ENCODE results near the gene CTDSP2. TPM values are rescaled to one million over a fixed set of nuclear protein-coding genes. Genes with fewer than 3 reads are reported as not detected.
"Not testable (repeated sequence)": the region's sequence is repeated elsewhere in the genome, so short reads cannot be mapped to it uniquely, and the experiment has no call there.

The CTDSP2 gene
- total and polyA plus RNA-seq, 8 donors = 28.4 to 152 (median 73.9) TPM

DNA sequence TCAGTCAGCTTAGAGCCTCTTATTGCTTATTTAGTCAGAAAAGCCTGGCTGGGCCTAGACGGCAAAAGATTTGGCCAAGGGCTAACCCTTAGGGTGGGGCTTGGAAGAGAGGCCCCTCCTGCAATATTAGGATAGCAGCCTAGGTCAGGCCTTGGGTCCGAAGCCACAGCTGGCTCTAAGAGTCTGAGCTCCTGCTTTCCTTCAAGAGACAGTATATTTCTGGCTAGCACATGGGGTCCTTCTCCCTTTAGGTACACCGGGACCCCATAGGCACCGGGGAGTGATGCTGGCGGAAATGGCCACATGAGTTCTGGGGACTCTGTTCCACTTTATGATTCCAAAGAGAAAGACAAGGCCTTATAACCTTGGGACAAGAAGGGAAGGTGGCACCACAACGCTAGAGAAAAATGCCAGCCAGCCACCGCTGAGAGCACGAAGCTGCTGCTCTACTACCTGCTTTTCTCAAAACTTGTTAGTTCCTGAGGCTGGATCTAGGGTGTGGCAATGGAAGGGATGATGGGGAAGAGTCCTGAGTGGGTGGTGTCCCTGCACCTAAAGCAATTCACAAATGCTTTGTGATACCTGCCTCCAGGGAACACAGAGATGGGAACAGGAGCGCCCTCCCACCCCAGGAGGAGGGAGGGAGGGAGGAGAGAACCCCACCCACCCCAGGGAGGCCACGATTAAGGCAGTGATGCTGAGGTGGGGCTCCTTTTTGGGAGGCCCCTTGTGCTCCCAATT, 24.9 kb downstream of the CTDSP2 start:
- H3K9me3 ChIP-seq = no peaks in the 10 kb centered on the region
- no peaks in the 10 kb centered on the region for H3K27me3 ChIP-seq
- 76 to 85% (median 84%) methylated on average over 10 of the region's 10 CpGs for WGBS, 5 donors
- intact Hi-C loops (cut with DNase I; ENCODE audit: low total_unique reads) = no loop called here
- TF ChIP-seq, protein P1, sequence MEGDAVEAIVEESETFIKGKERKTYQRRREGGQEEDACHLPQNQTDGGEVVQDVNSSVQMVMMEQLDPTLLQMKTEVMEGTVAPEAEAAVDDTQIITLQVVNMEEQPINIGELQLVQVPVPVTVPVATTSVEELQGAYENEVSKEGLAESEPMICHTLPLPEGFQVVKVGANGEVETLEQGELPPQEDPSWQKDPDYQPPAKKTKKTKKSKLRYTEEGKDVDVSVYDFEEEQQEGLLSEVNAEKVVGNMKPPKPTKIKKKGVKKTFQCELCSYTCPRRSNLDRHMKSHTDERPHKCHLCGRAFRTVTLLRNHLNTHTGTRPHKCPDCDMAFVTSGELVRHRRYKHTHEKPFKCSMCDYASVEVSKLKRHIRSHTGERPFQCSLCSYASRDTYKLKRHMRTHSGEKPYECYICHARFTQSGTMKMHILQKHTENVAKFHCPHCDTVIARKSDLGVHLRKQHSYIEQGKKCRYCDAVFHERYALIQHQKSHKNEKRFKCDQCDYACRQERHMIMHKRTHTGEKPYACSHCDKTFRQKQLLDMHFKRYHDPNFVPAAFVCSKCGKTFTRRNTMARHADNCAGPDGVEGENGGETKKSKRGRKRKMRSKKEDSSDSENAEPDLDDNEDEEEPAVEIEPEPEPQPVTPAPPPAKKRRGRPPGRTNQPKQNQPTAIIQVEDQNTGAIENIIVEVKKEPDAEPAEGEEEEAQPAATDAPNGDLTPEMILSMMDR (IDR thresholded peaks at IDR 0.05) = no peak
- TF ChIP-seq EP300 (IDR thresholded peaks at IDR 0.05) = no peak
- no peak overlapping the region for H3K4me3 ChIP-seq
- peaks cover 10 to 53% (median 33%) of the 10 kb centered on the region in 4 donors for H3K4me1 ChIP-seq
- peak overlapping the region in 3 of 5 donors; percentile 36 to 38 (median 38) for H3K27ac ChIP-seq
- no peak for DNase-seq
- H3K36me3 ChIP-seq = peaks cover 67 to 84% (median 78%) of the 10 kb centered on the region in 4 donors

DNA sequence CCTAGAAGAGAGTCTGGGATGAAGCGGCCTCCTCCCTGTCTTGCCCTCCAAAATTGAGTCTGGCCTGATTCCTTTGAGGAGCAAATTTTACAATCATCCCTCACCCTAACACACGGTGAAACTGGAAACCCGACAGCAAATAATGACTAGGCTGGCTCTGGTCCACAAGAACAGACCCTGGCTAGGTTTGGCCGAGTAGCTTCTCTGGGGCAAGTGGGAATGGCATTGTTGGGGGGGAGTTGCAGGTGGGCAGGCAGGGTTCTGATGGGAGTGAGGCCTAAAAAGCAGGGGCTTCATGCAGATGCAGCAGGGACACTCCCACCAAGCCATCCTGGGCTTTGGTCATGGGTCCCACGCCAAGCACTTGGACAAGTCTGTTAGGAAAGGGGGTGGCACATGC, 25.5 kb downstream of the CTDSP2 start:
- intact Hi-C loops (cut with DNase I; ENCODE audit: low total_unique reads); DNase-seq; H3K4me3 ChIP-seq; H3K9me3 ChIP-seq; H3K27me3 ChIP-seq: not testable (repeated sequence)
- H3K27ac ChIP-seq = peak overlapping the region in 1 of 5 donors; percentile 38
- H3K36me3 ChIP-seq = peaks cover 60 to 78% (median 71%) of the 10 kb centered on the region in 4 donors
- peaks cover 10 to 59% (median 38%) of the 10 kb centered on the region in 4 donors for H3K4me1 ChIP-seq
- WGBS, 5 donors = 62 to 82% (median 63%) methylated on average over 4 to 5 of the region's 5 CpGs

DNA sequence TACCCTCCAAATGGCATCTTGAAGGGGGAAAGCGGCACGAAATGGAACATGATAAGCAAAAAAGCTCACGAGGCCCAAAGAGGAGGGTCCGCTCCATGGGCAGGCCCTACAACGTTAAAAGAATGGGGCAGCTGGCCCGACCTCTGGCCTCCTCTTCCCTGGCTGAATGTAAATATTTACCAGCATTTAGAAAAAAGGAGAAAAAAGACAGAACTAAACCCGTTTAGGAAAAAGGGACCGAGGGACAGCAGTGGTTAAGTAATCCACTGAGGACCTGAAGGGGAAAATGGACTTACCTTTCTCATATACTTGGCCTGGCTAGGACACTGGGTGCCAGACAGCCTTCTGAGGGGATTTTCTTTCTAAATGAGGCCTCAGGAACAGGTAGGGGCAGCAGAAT, 26.4 kb downstream of the CTDSP2 start:
- peaks cover 10 to 68% (median 41%) of the 10 kb centered on the region in 4 donors for H3K4me1 ChIP-seq
- DNase-seq; H3K9me3 ChIP-seq; H3K27me3 ChIP-seq; intact Hi-C loops (cut with DNase I; ENCODE audit: low total_unique reads); H3K4me3 ChIP-seq: not testable (repeated sequence)
- peak overlapping the region in 3 of 5 donors; percentile 10 to 38 (median 26) for H3K27ac ChIP-seq
- peaks cover 51 to 69% (median 62%) of the 10 kb centered on the region in 4 donors for H3K36me3 ChIP-seq
- WGBS, 5 donors = 47 to 63% (median 55%) methylated on average over 8 of the region's 8 CpGs

DNA sequence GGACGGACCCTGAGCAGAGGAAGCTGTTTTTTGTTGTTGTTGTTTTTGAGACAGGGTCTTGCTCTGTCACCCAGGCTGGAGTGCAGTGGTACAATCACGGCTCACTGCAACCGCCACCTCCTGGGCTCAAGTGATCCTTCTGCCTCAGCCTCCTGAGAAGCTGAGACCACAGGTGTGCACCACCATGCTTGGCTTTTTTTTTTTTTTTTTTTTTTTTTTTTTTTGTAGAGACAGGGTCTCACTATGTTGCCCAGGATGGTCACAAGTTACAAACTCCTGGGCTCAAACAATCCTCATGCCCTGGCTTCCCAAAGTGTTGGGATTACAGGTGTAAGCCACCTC, 28.6 kb downstream of the CTDSP2 start:
- H3K27me3 ChIP-seq; H3K4me3 ChIP-seq; DNase-seq; H3K9me3 ChIP-seq; intact Hi-C loops (cut with DNase I; ENCODE audit: low total_unique reads): not testable (repeated sequence)
- peaks cover 15 to 79% (median 47%) of the 10 kb centered on the region in 4 donors for H3K4me1 ChIP-seq
- 72 to 96% (median 83%) methylated on average over 3 of the region's 3 CpGs for WGBS, 5 donors
- peak overlapping the region in 3 of 5 donors; percentile 38 to 66 (median 53) for H3K27ac ChIP-seq
- H3K36me3 ChIP-seq = peaks cover 30 to 53% (median 43%) of the 10 kb centered on the region in 4 donors

DNA sequence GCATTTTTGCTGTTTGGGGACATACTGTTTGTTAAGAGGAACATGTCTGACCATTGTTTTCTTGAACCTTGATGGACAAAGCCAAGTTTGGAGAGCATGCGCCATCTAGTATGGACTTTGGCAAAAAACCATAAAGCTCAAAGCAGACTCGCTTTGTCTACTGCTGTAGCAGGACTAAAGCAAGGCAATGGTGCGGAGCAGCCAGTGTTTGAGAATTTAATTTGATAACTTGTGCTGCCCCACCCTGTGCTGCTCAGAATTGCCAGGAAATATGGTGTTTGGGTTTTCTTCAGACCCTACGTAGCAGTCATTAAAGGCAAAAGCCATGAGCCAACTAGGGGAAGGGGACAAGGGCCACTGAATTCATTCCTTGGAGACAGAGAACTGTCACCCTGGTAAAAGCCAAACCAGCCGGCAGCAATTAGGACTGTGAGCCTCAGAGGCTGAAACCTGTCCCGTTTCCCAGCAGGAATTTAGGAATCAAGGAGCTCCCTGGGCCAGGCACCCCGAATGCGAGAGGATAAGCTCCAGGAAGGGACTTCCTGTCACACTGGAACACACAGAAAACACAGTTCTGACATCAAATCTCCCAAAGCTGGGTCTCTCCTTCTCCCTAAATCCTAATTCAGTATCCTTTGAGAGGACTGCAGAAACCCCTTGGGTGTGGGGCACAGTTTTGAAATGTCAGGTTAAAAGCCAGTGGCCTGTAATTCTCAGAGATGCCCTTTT, 29.1 kb downstream of the CTDSP2 start:
- Histone ChIP-seq H3K36me3 (peaks cover 24 to 53% (median 43%) of the 10 kb centered on the region in 4 donors), H3K4me3 (no peak overlapping the region), H3K4me1 (peaks cover 15 to 77% (median 45%) of the 10 kb centered on the region in 4 donors), H3K9me3 (no peaks in the 10 kb centered on the region), H3K27ac (peak overlapping the region in 4 of 5 donors; percentile 25 to 66 (median 46)), H3K27me3 (no peaks in the 10 kb centered on the region)
- TF ChIP-seq POLR2A (IDR thresholded peaks at IDR 0.05) (no peak), EP300 (IDR thresholded peaks at IDR 0.05) (no peak), POLR2AphosphoS5 (IDR thresholded peaks at IDR 0.05) (no peak)
- TF ChIP-seq, protein P1 (IDR thresholded peaks at IDR 0.05) = no peak
- no peak for DNase-seq
- 51 to 60% (median 59%) methylated on average over 8 of the region's 8 CpGs for WGBS, 5 donors
- intact Hi-C loops (cut with DNase I; ENCODE audit: low total_unique reads) = no loop called here

DNA sequence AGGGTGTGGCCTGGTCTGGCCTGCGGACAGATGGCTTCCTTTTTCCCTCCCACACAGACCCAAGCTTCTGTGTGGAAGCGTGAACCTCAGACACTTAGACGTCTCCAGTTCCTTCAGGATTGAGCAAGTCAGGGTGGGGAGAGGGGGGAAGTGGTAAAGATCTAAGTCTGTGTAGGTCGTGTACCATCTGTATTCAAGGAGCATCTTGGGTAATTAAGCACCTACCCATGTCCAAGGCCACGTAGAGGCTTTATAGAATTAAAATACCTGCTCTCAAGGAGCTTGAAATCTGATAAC, 29.7 kb downstream of the CTDSP2 start:
- H3K4me1 ChIP-seq = peaks cover 15 to 72% (median 45%) of the 10 kb centered on the region in 4 donors
- TF ChIP-seq, protein P1 (IDR thresholded peaks at IDR 0.05) = no peak
- TF ChIP-seq POLR2AphosphoS5 (IDR thresholded peaks at IDR 0.05) (no peak), POLR2A (IDR thresholded peaks at IDR 0.05) (no peak), EP300 (IDR thresholded peaks at IDR 0.05) (no peak)

More for the DNA sequence above, 29.7 kb downstream of the CTDSP2 start:
- DNase-seq = no peak
- H3K4me3 ChIP-seq = no peak overlapping the region
- intact Hi-C loops (cut with DNase I; ENCODE audit: low total_unique reads) = no loop called here
- peak overlapping the region in 3 of 5 donors; percentile 29 to 53 (median 38) for H3K27ac ChIP-seq
- WGBS, 5 donors = 32 to 59% (median 45%) methylated on average over 5 of the region's 5 CpGs
- H3K36me3 ChIP-seq = peaks cover 18 to 52% (median 42%) of the 10 kb centered on the region in 4 donors
- H3K9me3 ChIP-seq = no peaks in the 10 kb centered on the region
- H3K27me3 ChIP-seq = no peaks in the 10 kb centered on the region

Data from stomach (tissue), 9 donors.